Measurements from ENCODE around the gene MSL3B.
"Not testable (repeated sequence)": the region's sequence is repeated elsewhere in the genome, so short reads cannot be mapped to it uniquely, and the experiment has no call there.

- not testable (repeated sequence) for TF ChIP-seq POLR2A, CTCF (IDR thresholded peaks at IDR 0.05)
Measured at GRCh38 chr2:233896253-233896652, 28.1 kb upstream of the MSL3B start.

All from body of pancreas (tissue), 4 donors.